Hepatocyte (in vitro differentiated cells): ENCODE results near the gene PPP2R5C.

ENCODE experiments used
- CTCF ChIP-seq: fragments of 200-600 bp; sonication (generic); IDR thresholded peaks from 2 replicates; pipeline ENCODE4 v1.5.1; 2016; ENCODE audit warnings: antibody characterized with exemption, mild to moderate bottlenecking; ENCODE audit not compliant: poor library complexity
- EZH2 ChIP-seq: fragments of 200-600 bp; sonication (generic); IDR thresholded peaks from 2 replicates; pipeline ENCODE4 v1.6.1; 2016; ENCODE audit warnings: antibody characterized with exemption, mild to moderate bottlenecking, borderline replicate concordance

GRCh38 chr14:101827286-101827685 is 65.8 kb downstream of the PPP2R5C start:
- no peak for TF ChIP-seq CTCF
- TF ChIP-seq EZH2, result no peak
